Heart left ventricle (tissue), 13 donors: ENCODE measurements around the gene PRKAG3.

ENCODE experiments used
- POLR2A ChIP-seq, 2 donors: fragments of 450-650 bp; IDR thresholded peaks; one replicate each; pipeline ENCODE4 v1.6.1; 2017; ENCODE audit warnings: antibody characterized with exemption in 2 of 2, mild to moderate bottlenecking in 2 of 2, moderate library complexity in 2 of 2
- TF ChIP-seq, protein P1 (sequence below), 12 donors: fragments of 200-600 bp; sonication (generic) in 4 of 12; IDR thresholded peaks; one replicate each; pipeline versions ENCODE4 v1.5.0 to v1.8.0; 2018 to 2022; ENCODE audit warnings: antibody characterized with exemption in 12 of 12, mild to moderate bottlenecking in 5 of 12
- donor health status: ischemic (EF 13 %, LVEDD 7.1; RV severe dilation, severe dysfunction).
- donor health status: DM: no; HTN: yes; CAD: no.
- donor health status: DM: no; HTN: no; CAD: no.
- donor health status: ischemic (EF 25% LVEDD 6.9; RV normal size, moderate dysfunction).
- donor health status: ischemic (EF 25% LVEDD 5.7; RV mildly dilated, moderate dysfunction).
- donor health status: ischemic (EF 35%, LVEDD 5.7; RV mildly dilated, moderate dysfunction).
- donor health status: nonischemic (EF 11% LVEDD 7.7; RV severe dilation, severe dysfunction).
- donor health status: DM: yes; HTN: yes; CAD: no.
- donor health status: PGD.
- donor health status: ischemic (EF 29% LVEDD 5.4; RV normal size, mild dysfunction).
- donor health status: nonischemic (EF 23%, LVEDD 6.1; RV moderate dilation, normal function).

DNA sequence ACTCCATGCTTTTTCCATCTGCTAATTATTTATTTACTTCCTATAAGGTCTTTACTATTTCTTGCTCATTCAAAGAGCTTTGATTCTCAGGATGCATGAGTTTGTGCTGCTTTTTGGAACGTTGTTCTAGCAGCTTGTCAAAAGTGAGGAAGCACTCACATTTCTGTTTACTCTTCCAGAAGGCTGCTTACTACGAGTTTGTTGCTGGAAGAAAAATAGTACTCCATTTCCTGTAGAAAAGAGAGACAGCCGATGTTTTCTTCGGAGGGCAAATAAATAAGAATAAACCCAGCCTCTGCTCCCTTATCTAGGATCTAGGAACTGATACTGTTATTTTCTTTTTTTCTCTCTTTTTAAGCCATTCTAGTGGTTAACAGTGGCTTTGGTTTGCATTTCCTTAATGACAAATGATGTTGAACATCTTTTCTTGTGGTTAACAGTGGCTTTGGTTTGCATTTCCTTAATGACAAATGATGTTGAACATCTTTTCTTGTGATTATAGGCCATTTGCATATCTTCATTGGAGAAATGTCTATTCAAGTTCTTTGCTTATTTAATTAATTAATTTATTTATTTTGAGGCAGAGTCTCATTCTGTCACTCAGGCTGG is 29.1 kb downstream of the PRKAG3 start:
- TF ChIP-seq, protein P1, sequence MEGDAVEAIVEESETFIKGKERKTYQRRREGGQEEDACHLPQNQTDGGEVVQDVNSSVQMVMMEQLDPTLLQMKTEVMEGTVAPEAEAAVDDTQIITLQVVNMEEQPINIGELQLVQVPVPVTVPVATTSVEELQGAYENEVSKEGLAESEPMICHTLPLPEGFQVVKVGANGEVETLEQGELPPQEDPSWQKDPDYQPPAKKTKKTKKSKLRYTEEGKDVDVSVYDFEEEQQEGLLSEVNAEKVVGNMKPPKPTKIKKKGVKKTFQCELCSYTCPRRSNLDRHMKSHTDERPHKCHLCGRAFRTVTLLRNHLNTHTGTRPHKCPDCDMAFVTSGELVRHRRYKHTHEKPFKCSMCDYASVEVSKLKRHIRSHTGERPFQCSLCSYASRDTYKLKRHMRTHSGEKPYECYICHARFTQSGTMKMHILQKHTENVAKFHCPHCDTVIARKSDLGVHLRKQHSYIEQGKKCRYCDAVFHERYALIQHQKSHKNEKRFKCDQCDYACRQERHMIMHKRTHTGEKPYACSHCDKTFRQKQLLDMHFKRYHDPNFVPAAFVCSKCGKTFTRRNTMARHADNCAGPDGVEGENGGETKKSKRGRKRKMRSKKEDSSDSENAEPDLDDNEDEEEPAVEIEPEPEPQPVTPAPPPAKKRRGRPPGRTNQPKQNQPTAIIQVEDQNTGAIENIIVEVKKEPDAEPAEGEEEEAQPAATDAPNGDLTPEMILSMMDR (IDR thresholded peaks at IDR 0.05), result no peak
- no peak for TF ChIP-seq POLR2A (IDR thresholded peaks at IDR 0.05)
